GM19043 (cell line): ENCODE results near the gene GPATCH1.
"Not testable (repeated sequence)": the region's sequence is repeated elsewhere in the genome, so short reads cannot be mapped to it uniquely, and the experiment has no call there.

Experiments used
- ATAC-seq: cut with Tn5 transposase; IDR thresholded peaks from one replicate; pipeline ENCODE4 v1.9.1; 2021; ENCODE audit warnings: low read depth; ENCODE audit not compliant: unreplicated experiment

GPATCH1 gene

GRCh38 chr19:33080761-33081681 is at the start of gene GPATCH1:
TSS of gene GPATCH1 (plus strand) at chr19:33081181. CDS start at chr19:33081194, 13 bp downstream.
- no peak for ATAC-seq

- ATAC-seq: no peak
These were observed 48.7 kb upstream of the GPATCH1 start for GRCh38 chr19:33032218-33032781.

- no peak for ATAC-seq
These were observed 45.5 kb upstream of the GPATCH1 start for GRCh38 chr19:33035461-33035860.

- ATAC-seq: not testable (repeated sequence)
These were observed 44.4 kb upstream of the GPATCH1 start for GRCh38 chr19:33036370-33037167.

GRCh38 chr19:33037168-33038025 is 43.6 kb upstream of the GPATCH1 start:
- ATAC-seq: not testable (repeated sequence)

- no peak for ATAC-seq
These were observed 41.8 kb upstream of the GPATCH1 start for GRCh38 chr19:33039108-33039599.

GRCh38 chr19:33039815-33040214 is 41.2 kb upstream of the GPATCH1 start:
- no peak for ATAC-seq

- ATAC-seq: no peak
These were observed 39.8 kb upstream of the GPATCH1 start for GRCh38 chr19:33040994-33041827.

GRCh38 chr19:33041828-33042160 is 39.2 kb upstream of the GPATCH1 start:
- not testable (repeated sequence) for ATAC-seq

- ATAC-seq: no peak
These were observed 33.6 kb upstream of the GPATCH1 start for GRCh38 chr19:33047422-33047821.

- ATAC-seq: no peak
These were observed 31.9 kb upstream of the GPATCH1 start for GRCh38 chr19:33048806-33049676.

- no peak for ATAC-seq
These were observed 30.9 kb upstream of the GPATCH1 start for GRCh38 chr19:33050110-33050509.

- no peak for ATAC-seq
These were observed 28.5 kb upstream of the GPATCH1 start for GRCh38 chr19:33052352-33052972.

- no peak for ATAC-seq
These were observed 26.4 kb upstream of the GPATCH1 start for GRCh38 chr19:33054623-33055022.

GRCh38 chr19:33055718-33056117 is 25.3 kb upstream of the GPATCH1 start:
- no peak for ATAC-seq

GRCh38 chr19:33060586-33060985 is 20.4 kb upstream of the GPATCH1 start:
- no peak for ATAC-seq

- ATAC-seq: no peak
These were observed 18.1 kb upstream of the GPATCH1 start for GRCh38 chr19:33062902-33063301.

- ATAC-seq: no peak
These were observed 17.6 kb upstream of the GPATCH1 start for GRCh38 chr19:33063356-33063752.
